Measurements from ENCODE around the gene STXBP5.

STXBP5 gene

DNA sequence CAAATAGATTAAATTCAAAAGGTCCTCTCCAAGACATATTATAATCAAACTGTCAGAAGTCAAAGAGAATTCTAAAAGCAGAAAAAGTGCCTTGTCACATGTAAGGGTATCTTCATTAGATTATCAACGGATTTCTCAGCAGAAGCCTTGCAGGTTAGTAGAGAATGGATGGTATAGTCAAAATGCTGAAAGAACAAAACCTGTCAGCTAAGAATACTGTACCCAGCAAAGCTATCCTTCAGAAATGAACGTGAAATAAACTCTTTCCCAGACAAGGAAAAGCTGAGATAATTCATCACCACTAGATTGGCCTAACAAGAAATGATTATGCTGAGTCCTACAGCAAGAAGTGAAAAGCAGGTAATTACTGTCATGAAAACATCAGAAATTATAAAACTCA lies 92.9 kb downstream of the STXBP5 start:
- no peak overlapping the region for H3K27ac ChIP-seq (ENCODE audit: low read length)
- no peaks in the 10 kb centered on the region for H3K9me3 ChIP-seq (ENCODE audit: control insufficient read depth, insufficient read depth, low read length)
- H3K27me3 ChIP-seq (ENCODE audit: control insufficient read depth, insufficient read depth, low read length) = no peaks in the 10 kb centered on the region
- H3K4me3 ChIP-seq (ENCODE audit: low read length) = no peak overlapping the region
- no peak for DNase-seq (ENCODE audit: low read depth, low spot score)
- H3K36me3 ChIP-seq (ENCODE audit: control insufficient read depth, insufficient read depth, low read length) = no peaks in the 10 kb centered on the region
- WGBS (ENCODE audit: insufficient coverage, insufficient read length) = no CpG with 5 or more reads among the region's 2 CpGs
- H3K4me1 ChIP-seq (ENCODE audit: control insufficient read depth, insufficient read depth, low read length) = no peaks in the 10 kb centered on the region

DNA sequence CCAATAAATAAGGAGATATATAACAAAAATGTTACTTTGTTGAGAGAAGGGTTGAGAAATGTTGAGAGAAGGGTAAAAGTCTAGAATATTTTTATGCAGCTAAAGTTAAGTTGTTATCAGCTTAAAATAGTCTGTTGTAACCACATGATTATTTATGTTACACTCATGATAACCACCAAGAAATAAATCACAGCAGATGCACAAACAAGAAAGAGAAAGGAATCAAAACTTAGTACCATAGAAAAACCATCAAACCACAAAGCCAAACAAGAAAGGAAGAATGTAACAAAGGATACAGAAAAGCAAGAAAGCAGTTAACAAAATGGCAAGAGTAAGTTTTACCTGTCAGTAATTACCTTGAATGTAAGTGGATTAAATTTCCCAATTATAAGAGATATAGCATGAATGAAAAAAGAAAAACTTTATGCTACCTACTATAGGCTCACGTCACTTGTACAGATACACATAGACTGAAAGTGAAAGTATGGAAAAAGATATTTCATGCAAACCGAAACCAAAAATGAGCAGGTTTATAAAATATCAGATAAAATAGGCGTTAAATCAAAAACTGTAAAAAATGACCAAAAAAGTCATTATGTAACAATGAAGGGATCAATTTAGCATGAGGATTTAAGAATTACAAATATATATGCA lies 93.6 kb downstream of the STXBP5 start:
- H3K36me3 ChIP-seq (ENCODE audit: control insufficient read depth, insufficient read depth, low read length) = no peaks in the 10 kb centered on the region
- H3K27me3 ChIP-seq (ENCODE audit: control insufficient read depth, insufficient read depth, low read length) = no peaks in the 10 kb centered on the region
- H3K27ac ChIP-seq (ENCODE audit: low read length) = no peak overlapping the region
- no peaks in the 10 kb centered on the region for H3K4me1 ChIP-seq (ENCODE audit: control insufficient read depth, insufficient read depth, low read length)
- no peak overlapping the region for H3K4me3 ChIP-seq (ENCODE audit: low read length)
- no peaks in the 10 kb centered on the region for H3K9me3 ChIP-seq (ENCODE audit: control insufficient read depth, insufficient read depth, low read length)
- WGBS (ENCODE audit: insufficient coverage, insufficient read length) = no CpG with 5 or more reads among the region's 3 CpGs
- no peak for DNase-seq (ENCODE audit: low read depth, low spot score)

DNA sequence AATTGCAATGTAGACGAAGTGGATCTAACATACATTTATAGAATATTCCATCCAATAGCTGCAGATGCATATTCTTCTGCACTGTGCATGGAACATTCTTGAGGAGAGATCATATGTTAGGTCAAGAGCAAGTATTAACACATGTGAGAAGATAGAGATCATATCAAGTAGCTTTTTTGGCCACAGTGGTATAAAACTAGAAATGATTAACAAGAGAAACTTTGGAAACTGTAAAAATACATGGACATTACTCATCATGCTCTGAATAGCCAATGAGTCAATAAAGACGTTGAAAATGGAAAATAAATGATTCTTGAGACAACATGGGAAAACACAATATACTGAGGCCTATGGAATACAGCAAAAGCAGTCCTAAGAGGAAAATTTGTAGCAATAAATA lies 94.2 kb downstream of the STXBP5 start:
- WGBS (ENCODE audit: insufficient coverage, insufficient read length) = no CpG with 5 or more reads among the region's 2 CpGs
- no peaks in the 10 kb centered on the region for H3K27me3 ChIP-seq (ENCODE audit: control insufficient read depth, insufficient read depth, low read length)
- no peak for DNase-seq (ENCODE audit: low read depth, low spot score)
- no peak overlapping the region for H3K4me3 ChIP-seq (ENCODE audit: low read length)
- H3K9me3 ChIP-seq (ENCODE audit: control insufficient read depth, insufficient read depth, low read length) = no peaks in the 10 kb centered on the region
- H3K4me1 ChIP-seq (ENCODE audit: control insufficient read depth, insufficient read depth, low read length) = no peaks in the 10 kb centered on the region
- H3K36me3 ChIP-seq (ENCODE audit: control insufficient read depth, insufficient read depth, low read length) = no peaks in the 10 kb centered on the region
- H3K27ac ChIP-seq (ENCODE audit: low read length) = no peak overlapping the region

GRCh38 chr6:147299035-147299434 lies 94.8 kb downstream of the STXBP5 start:
- H3K27me3 ChIP-seq (ENCODE audit: control insufficient read depth, insufficient read depth, low read length) = no peaks in the 10 kb centered on the region
- no peak overlapping the region for H3K27ac ChIP-seq (ENCODE audit: low read length)
- no peaks in the 10 kb centered on the region for H3K9me3 ChIP-seq (ENCODE audit: control insufficient read depth, insufficient read depth, low read length)
- no peak overlapping the region for H3K4me3 ChIP-seq (ENCODE audit: low read length)
- H3K36me3 ChIP-seq (ENCODE audit: control insufficient read depth, insufficient read depth, low read length) = no peaks in the 10 kb centered on the region
- no CpG with 5 or more reads among the region's 3 CpGs for WGBS (ENCODE audit: insufficient coverage, insufficient read length)
- H3K4me1 ChIP-seq (ENCODE audit: control insufficient read depth, insufficient read depth, low read length) = no peaks in the 10 kb centered on the region
- DNase-seq (ENCODE audit: low read depth, low spot score) = no peak

DNA sequence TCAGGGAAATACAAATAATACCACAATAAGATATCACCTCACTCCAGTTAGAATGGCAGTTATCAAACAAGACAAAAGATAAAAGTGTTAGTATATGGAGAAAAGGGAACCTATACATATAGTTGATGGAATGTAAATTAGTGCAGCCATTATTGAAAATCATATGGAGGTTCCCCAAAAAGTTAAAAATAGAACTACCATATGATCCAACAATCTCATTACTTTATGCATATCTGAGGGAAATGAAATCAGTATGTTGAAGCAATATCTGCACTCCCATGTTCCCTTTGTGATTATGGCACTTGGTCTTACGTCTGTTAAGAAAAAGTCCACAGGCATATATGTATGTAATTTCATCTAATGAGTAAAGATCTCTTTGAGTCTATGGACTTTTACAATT lies 96.9 kb downstream of the STXBP5 start:
- H3K4me3 ChIP-seq (ENCODE audit: low read length) = no peak overlapping the region
- H3K27ac ChIP-seq (ENCODE audit: low read length) = no peak overlapping the region
- no peaks in the 10 kb centered on the region for H3K4me1 ChIP-seq (ENCODE audit: control insufficient read depth, insufficient read depth, low read length)
- no CpG with 5 or more reads among the region's 1 CpG for WGBS (ENCODE audit: insufficient coverage, insufficient read length)
- no peaks in the 10 kb centered on the region for H3K36me3 ChIP-seq (ENCODE audit: control insufficient read depth, insufficient read depth, low read length)
- no peaks in the 10 kb centered on the region for H3K27me3 ChIP-seq (ENCODE audit: control insufficient read depth, insufficient read depth, low read length)
- H3K9me3 ChIP-seq (ENCODE audit: control insufficient read depth, insufficient read depth, low read length) = no peaks in the 10 kb centered on the region; the same call in 1 of the 2 replicates
- no peak for DNase-seq (ENCODE audit: low read depth, low spot score)

DNA sequence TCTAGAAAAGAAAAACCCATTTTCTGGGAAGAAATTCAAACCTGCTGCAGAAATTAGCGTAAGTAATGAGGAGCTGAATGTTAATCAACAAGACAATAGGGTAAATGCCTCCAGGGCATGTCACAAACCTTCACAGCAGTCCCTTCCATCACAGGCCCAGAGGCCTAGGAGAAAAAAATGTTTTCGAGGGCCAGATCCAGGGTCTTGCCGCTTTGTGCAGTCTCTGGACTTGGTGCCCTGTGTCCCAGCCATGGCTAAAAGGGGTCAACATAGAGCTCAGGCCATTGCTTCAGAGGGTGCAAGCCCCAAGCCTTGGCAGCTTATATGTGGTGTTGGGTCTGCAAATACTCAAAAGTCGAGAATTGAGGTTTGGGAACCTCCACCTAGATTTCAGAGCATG lies 99.8 kb downstream of the STXBP5 start:
- H3K27ac ChIP-seq (ENCODE audit: low read length) = no peak overlapping the region
- H3K36me3 ChIP-seq (ENCODE audit: control insufficient read depth, insufficient read depth, low read length) = no peaks in the 10 kb centered on the region
- H3K4me3 ChIP-seq (ENCODE audit: low read length) = no peak overlapping the region
- no peaks in the 10 kb centered on the region; the same call in 1 of the 2 replicates for H3K9me3 ChIP-seq (ENCODE audit: control insufficient read depth, insufficient read depth, low read length)
- no peaks in the 10 kb centered on the region for H3K4me1 ChIP-seq (ENCODE audit: control insufficient read depth, insufficient read depth, low read length)
- DNase-seq (ENCODE audit: low read depth, low spot score) = no peak
- no peaks in the 10 kb centered on the region for H3K27me3 ChIP-seq (ENCODE audit: control insufficient read depth, insufficient read depth, low read length)
- WGBS (ENCODE audit: insufficient coverage, insufficient read length) = no CpG with 5 or more reads among the region's 4 CpGs

- no peak overlapping the region for H3K4me3 ChIP-seq (ENCODE audit: low read length)
- no peaks in the 10 kb centered on the region for H3K27me3 ChIP-seq (ENCODE audit: control insufficient read depth, insufficient read depth, low read length)
- no peaks in the 10 kb centered on the region for H3K9me3 ChIP-seq (ENCODE audit: control insufficient read depth, insufficient read depth, low read length)
- WGBS (ENCODE audit: insufficient coverage, insufficient read length) = no CpG with 5 or more reads among the region's 3 CpGs
- no peak for DNase-seq (ENCODE audit: low read depth, low spot score)
- no peaks in the 10 kb centered on the region for H3K36me3 ChIP-seq (ENCODE audit: control insufficient read depth, insufficient read depth, low read length)
- H3K4me1 ChIP-seq (ENCODE audit: control insufficient read depth, insufficient read depth, low read length) = no peaks in the 10 kb centered on the region
- H3K27ac ChIP-seq (ENCODE audit: low read length) = no peak overlapping the region
These were observed 106.3 kb downstream of the STXBP5 start for GRCh38 chr6:147310521-147310920.

GRCh38 chr6:147311218-147311617 lies 107.0 kb downstream of the STXBP5 start:
- Histone ChIP-seq H3K27me3 (ENCODE audit: control insufficient read depth, insufficient read depth, low read length) (no peaks in the 10 kb centered on the region), H3K9me3 (ENCODE audit: control insufficient read depth, insufficient read depth, low read length) (no peaks in the 10 kb centered on the region), H3K4me1 (ENCODE audit: control insufficient read depth, insufficient read depth, low read length) (no peaks in the 10 kb centered on the region), H3K36me3 (ENCODE audit: control insufficient read depth, insufficient read depth, low read length) (no peaks in the 10 kb centered on the region), H3K27ac (ENCODE audit: low read length) (no peak overlapping the region), H3K4me3 (ENCODE audit: low read length) (no peak overlapping the region)
- DNase-seq (ENCODE audit: low read depth, low spot score) = no peak

- WGBS (ENCODE audit: insufficient coverage, insufficient read length) = no CpG with 5 or more reads among the region's 2 CpGs
- H3K27me3 ChIP-seq (ENCODE audit: control insufficient read depth, insufficient read depth, low read length) = no peaks in the 10 kb centered on the region
- no peak overlapping the region for H3K4me3 ChIP-seq (ENCODE audit: low read length)
- H3K4me1 ChIP-seq (ENCODE audit: control insufficient read depth, insufficient read depth, low read length) = peaks cover 2% of the 10 kb centered on the region; the same call in 1 of the 2 replicates
- no peaks in the 10 kb centered on the region for H3K9me3 ChIP-seq (ENCODE audit: control insufficient read depth, insufficient read depth, low read length)
- no peak overlapping the region for H3K27ac ChIP-seq (ENCODE audit: low read length)
- H3K36me3 ChIP-seq (ENCODE audit: control insufficient read depth, insufficient read depth, low read length) = no peaks in the 10 kb centered on the region
- DNase-seq (ENCODE audit: low read depth, low spot score) = no peak
These were observed 117.0 kb downstream of the STXBP5 start for GRCh38 chr6:147321260-147321659.

DNA sequence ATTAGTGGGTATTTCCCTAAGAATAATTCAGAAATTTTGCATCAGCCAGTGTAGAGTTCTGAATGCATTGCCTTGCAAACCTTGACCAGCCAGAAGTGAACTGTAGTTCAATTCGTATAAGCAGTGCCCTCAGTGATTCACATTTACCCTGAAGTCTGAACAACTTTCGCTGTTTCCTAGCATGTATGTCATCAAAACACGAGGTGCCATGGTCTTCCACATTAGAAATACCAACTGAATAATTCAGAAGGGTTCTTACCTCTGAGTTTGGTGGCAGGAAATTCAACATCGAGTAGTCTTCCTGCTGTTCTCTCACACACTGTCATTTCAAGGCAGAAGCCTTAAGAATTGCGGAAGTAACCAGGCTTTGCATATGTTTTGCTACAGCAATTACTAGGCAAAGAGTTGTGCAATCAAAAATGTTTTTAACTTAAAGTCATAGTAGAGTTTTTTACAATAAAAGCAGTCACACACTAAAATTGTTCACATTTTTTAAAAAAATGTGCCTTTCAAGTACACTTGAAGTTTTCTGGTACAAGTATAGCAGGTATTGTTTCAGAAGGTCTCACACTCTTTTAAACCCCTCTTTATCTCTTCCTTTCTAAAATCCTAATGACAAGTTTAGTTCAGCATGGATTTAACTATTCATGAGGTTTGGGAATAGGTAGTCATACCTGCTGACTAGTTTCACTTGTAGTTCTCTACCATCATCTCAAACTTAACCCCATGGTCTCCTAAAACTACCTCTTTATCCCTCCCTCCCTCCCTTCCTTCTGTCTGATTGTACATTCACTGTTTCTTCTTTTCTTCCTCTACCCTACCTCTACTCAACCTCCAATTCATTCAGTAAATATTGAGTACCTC lies 118.3 kb downstream of the STXBP5 start:
- Histone ChIP-seq H3K4me1 (ENCODE audit: control insufficient read depth, insufficient read depth, low read length) (peaks cover 2% of the 10 kb centered on the region; the same call in 1 of the 2 replicates), H3K9me3 (ENCODE audit: control insufficient read depth, insufficient read depth, low read length) (no peaks in the 10 kb centered on the region), H3K27ac (ENCODE audit: low read length) (no peak overlapping the region), H3K27me3 (ENCODE audit: control insufficient read depth, insufficient read depth, low read length) (no peaks in the 10 kb centered on the region), H3K4me3 (ENCODE audit: low read length) (no peak overlapping the region), H3K36me3 (ENCODE audit: control insufficient read depth, insufficient read depth, low read length) (no peaks in the 10 kb centered on the region)
- DNase-seq (ENCODE audit: low read depth, low spot score) = no peak
- no CpG with 5 or more reads among the region's 5 CpGs for WGBS (ENCODE audit: insufficient coverage, insufficient read length)
